NCI-H1417 (cell line): ENCODE results near the gene MYRF.

Source experiments
- DNase-seq, 3 experiments: peaks; one replicate each; lab custom pipeline; 2025; lab: John Stamatoyannopoulos, UW

The MYRF gene

GRCh38 chr11:61776561-61777075 lies 24.2 kb downstream of the MYRF start:
- peak in 2 of 3 experiments; percentile 11 to 27 for DNase-seq

- no peak for DNase-seq
Measured at GRCh38 chr11:61777234-61778090, 25.0 kb downstream of the MYRF start.

GRCh38 chr11:61778357-61778886 lies 26.0 kb downstream of the MYRF start:
- DNase-seq: no peak

GRCh38 chr11:61778920-61779650 lies 26.6 kb downstream of the MYRF start:
- DNase-seq: no peak

GRCh38 chr11:61779666-61780525 lies 27.5 kb downstream of the MYRF start:
- DNase-seq: no peak

- no peak for DNase-seq
Measured at GRCh38 chr11:61780581-61781162, 28.2 kb downstream of the MYRF start.

- DNase-seq: no peak
Measured at GRCh38 chr11:61781585-61781984, 29.1 kb downstream of the MYRF start.

- no peak for DNase-seq
Measured at GRCh38 chr11:61782299-61782698, 29.9 kb downstream of the MYRF start.

- DNase-seq: no peak
Measured at GRCh38 chr11:61782841-61783240, 30.4 kb downstream of the MYRF start.

GRCh38 chr11:61783717-61784505 lies 31.5 kb downstream of the MYRF start:
- no peak for DNase-seq

- DNase-seq: no peak
Measured at GRCh38 chr11:61784506-61784805, 32.0 kb downstream of the MYRF start.

- DNase-seq: no peak
Measured at GRCh38 chr11:61785837-61786402, 33.5 kb downstream of the MYRF start.

GRCh38 chr11:61787928-61788491 lies 35.6 kb downstream of the MYRF start:
- peak in 1 of 3 experiments; percentile 26 for DNase-seq

- peak; percentile 6 to 85 (median 78) for DNase-seq
Measured at GRCh38 chr11:61791737-61792309, 39.4 kb downstream of the MYRF start.

GRCh38 chr11:61792310-61793082 lies 40.1 kb downstream of the MYRF start, which contains the start of the genes FEN1 and TMEM258:
FEN1 (plus strand) TSS chr11:61792911; CDS start chr11:61795362, 2,451 bp downstream.
TMEM258 (minus strand) TSS chr11:61792599; CDS start chr11:61792558, 41 bp downstream.
- DNase-seq: peak; percentile 90 to 98 (median 98)

- DNase-seq: peak in 1 of 3 experiments; percentile 89
Measured at GRCh38 chr11:61793083-61793828, 40.8 kb downstream of the MYRF start.

- no peak for DNase-seq
Measured at GRCh38 chr11:61793829-61794204, 41.4 kb downstream of the MYRF start.

- no peak for DNase-seq
Measured at GRCh38 chr11:61794579-61794978, 42.1 kb downstream of the MYRF start.
